ENCODE data around the gene NEO1.

The NEO1 gene

GRCh38 chr15:73174171-73174570, 121.9 kb downstream of the NEO1 start:
- Histone ChIP-seq H3K9me3 (replicated peaks; ENCODE audit: insufficient read depth, low read length) (no peaks in the 10 kb centered on the region), H3K27ac (ENCODE audit: low read length) (no peak overlapping the region), H3K9me2 (replicated peaks; ENCODE audit: insufficient read depth, low read length) (no peaks in the 10 kb centered on the region), H3K9ac (ENCODE audit: low read length) (no peak overlapping the region), H3K36me3 (replicated peaks; ENCODE audit: insufficient read depth, low read length) (no peaks in the 10 kb centered on the region), H3K27me3 (replicated peaks; ENCODE audit: insufficient read depth, low read length) (no peaks in the 10 kb centered on the region), H3K4me3 (ENCODE audit: low read length) (no peak overlapping the region), H3F3A (ENCODE audit: insufficient read depth, low read length) (no peaks in the 10 kb centered on the region), H3K4me2 (ENCODE audit: low read depth, low read length) (no peak overlapping the region), H3K79me2 (ENCODE audit: low read length) (no peaks in the 10 kb centered on the region), H4K20me1 (ENCODE audit: insufficient read depth, low read length) (no peaks in the 10 kb centered on the region), H3K4me1 (ENCODE audit: low read length) (no peaks in the 10 kb centered on the region), H2AFZ (ENCODE audit: low read length) (no peak overlapping the region)
- no peak for TF ChIP-seq EZH2phosphoT487 (IDR thresholded peaks at IDR 0.05; ENCODE audit: low read length)
- TF ChIP-seq, protein P1, sequence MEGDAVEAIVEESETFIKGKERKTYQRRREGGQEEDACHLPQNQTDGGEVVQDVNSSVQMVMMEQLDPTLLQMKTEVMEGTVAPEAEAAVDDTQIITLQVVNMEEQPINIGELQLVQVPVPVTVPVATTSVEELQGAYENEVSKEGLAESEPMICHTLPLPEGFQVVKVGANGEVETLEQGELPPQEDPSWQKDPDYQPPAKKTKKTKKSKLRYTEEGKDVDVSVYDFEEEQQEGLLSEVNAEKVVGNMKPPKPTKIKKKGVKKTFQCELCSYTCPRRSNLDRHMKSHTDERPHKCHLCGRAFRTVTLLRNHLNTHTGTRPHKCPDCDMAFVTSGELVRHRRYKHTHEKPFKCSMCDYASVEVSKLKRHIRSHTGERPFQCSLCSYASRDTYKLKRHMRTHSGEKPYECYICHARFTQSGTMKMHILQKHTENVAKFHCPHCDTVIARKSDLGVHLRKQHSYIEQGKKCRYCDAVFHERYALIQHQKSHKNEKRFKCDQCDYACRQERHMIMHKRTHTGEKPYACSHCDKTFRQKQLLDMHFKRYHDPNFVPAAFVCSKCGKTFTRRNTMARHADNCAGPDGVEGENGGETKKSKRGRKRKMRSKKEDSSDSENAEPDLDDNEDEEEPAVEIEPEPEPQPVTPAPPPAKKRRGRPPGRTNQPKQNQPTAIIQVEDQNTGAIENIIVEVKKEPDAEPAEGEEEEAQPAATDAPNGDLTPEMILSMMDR (IDR thresholded peaks at IDR 0.05; ENCODE audit: low read length): no peak
- TF ChIP-seq EZH2 (optimal IDR thresholded peaks at IDR 0.05; ENCODE audit: low read depth, low read length): no peak
- no peak for DNase-seq

GRCh38 chr15:73175382-73175781, 123.1 kb downstream of the NEO1 start:
- H2AFZ ChIP-seq (ENCODE audit: low read length): no peak overlapping the region
- no peaks in the 10 kb centered on the region for H4K20me1 ChIP-seq (ENCODE audit: insufficient read depth, low read length)
- H3K27ac ChIP-seq (ENCODE audit: low read length): no peak overlapping the region
- H3K9ac ChIP-seq (ENCODE audit: low read length): no peak overlapping the region
- H3K9me3 ChIP-seq (replicated peaks; ENCODE audit: insufficient read depth, low read length): no peaks in the 10 kb centered on the region
- no peaks in the 10 kb centered on the region for H3F3A ChIP-seq (ENCODE audit: insufficient read depth, low read length)
- TF ChIP-seq EZH2 (optimal IDR thresholded peaks at IDR 0.05; ENCODE audit: low read depth, low read length) (no peak), EZH2phosphoT487 (IDR thresholded peaks at IDR 0.05; ENCODE audit: low read length) (no peak)
- TF ChIP-seq, protein P1 (IDR thresholded peaks at IDR 0.05; ENCODE audit: low read length): no peak
- no peak for DNase-seq
- no peak overlapping the region for H3K4me3 ChIP-seq (ENCODE audit: low read length)
- no peak overlapping the region for H3K4me2 ChIP-seq (ENCODE audit: low read depth, low read length)
- no peaks in the 10 kb centered on the region for H3K27me3 ChIP-seq (replicated peaks; ENCODE audit: insufficient read depth, low read length)
- no peaks in the 10 kb centered on the region for H3K79me2 ChIP-seq (ENCODE audit: low read length)
- no peaks in the 10 kb centered on the region for H3K4me1 ChIP-seq (ENCODE audit: low read length)
- H3K36me3 ChIP-seq (replicated peaks; ENCODE audit: insufficient read depth, low read length): no peaks in the 10 kb centered on the region
- H3K9me2 ChIP-seq (replicated peaks; ENCODE audit: insufficient read depth, low read length): no peaks in the 10 kb centered on the region

DNA sequence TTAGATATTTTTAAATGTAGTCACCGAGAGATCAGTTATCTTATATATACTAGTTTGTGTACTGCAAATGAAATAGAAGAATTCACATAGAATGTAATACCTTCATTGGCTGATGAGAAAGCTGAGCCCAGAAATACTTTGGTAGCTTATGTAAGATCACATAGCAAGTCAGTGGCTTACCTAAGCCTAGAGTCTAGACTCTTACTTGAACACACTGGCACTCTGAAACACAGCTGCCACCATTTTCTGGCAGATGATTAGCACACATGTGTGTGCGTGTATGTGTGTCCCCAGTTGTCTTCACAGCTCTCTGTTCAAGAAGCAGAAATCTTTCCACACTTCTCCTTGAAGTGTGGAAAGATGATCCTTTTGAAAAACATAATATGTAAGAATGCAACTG, 124.3 kb downstream of the NEO1 start:
- H3K79me2 ChIP-seq (ENCODE audit: low read length): no peaks in the 10 kb centered on the region
- no peak overlapping the region for H2AFZ ChIP-seq (ENCODE audit: low read length)

More for the DNA sequence above, 124.3 kb downstream of the NEO1 start:
- DNase-seq: no peak
- Histone ChIP-seq H3K36me3 (replicated peaks; ENCODE audit: insufficient read depth, low read length) (no peaks in the 10 kb centered on the region), H4K20me1 (ENCODE audit: insufficient read depth, low read length) (no peaks in the 10 kb centered on the region), H3K9me3 (replicated peaks; ENCODE audit: insufficient read depth, low read length) (no peaks in the 10 kb centered on the region), H3K9me2 (replicated peaks; ENCODE audit: insufficient read depth, low read length) (no peaks in the 10 kb centered on the region), H3F3A (ENCODE audit: insufficient read depth, low read length) (no peaks in the 10 kb centered on the region), H3K4me3 (ENCODE audit: low read length) (no peak overlapping the region), H3K27ac (ENCODE audit: low read length) (no peak overlapping the region), H3K4me2 (ENCODE audit: low read depth, low read length) (no peak overlapping the region), H3K9ac (ENCODE audit: low read length) (no peak overlapping the region), H3K4me1 (ENCODE audit: low read length) (no peaks in the 10 kb centered on the region), H3K27me3 (replicated peaks; ENCODE audit: insufficient read depth, low read length) (no peaks in the 10 kb centered on the region)
- TF ChIP-seq, protein P1 (IDR thresholded peaks at IDR 0.05; ENCODE audit: low read length): no peak
- TF ChIP-seq EZH2 (optimal IDR thresholded peaks at IDR 0.05; ENCODE audit: low read depth, low read length) (no peak), EZH2phosphoT487 (IDR thresholded peaks at IDR 0.05; ENCODE audit: low read length) (no peak)
